ENCODE results near the gene MICAL3. TPM values are rescaled to one million over a fixed set of nuclear protein-coding genes. Genes with fewer than 3 reads are reported as not detected.

Gene MICAL3
- total RNA-seq, 3 donors from 2014 or later (not counting 1 experiment from before 2014, with no cell fraction given) = 17.1 to 36.3 (median 34.3) TPM

GRCh38 chr22:17791196-17791595 is 233.2 kb downstream of the MICAL3 start:
- peaks cover 13% of the 10 kb centered on the region for H3K36me3 ChIP-seq (ENCODE audit: control insufficient read depth, insufficient read depth, low read length)
- DNase-seq = no peak
- no peak for TF ChIP-seq CTCF (IDR thresholded peaks at IDR 0.05)
- Mint-ChIP-seq H3K9me3 (no peaks in the 10 kb centered on the region), H3K4me3 (no peak overlapping the region), H3K4me1 (peaks cover 0 to 7% of the 10 kb centered on the region in 2 donors), H3K27ac (no peak overlapping the region), H3K27me3 (ENCODE audit: low read depth in 2 of 2) (peaks cover 0 to 4% of the 10 kb centered on the region in 2 donors), H3K36me3 (no peaks in the 10 kb centered on the region)
- no peaks in the 10 kb centered on the region for H3K9me3 ChIP-seq (ENCODE audit: control insufficient read depth, insufficient read depth, low read length)
- H3K27ac ChIP-seq (ENCODE audit: low read length) = no peak overlapping the region
- WGBS (ENCODE audit: insufficient coverage) = 96% methylated on average over 21 of the region's 21 CpGs
- H3K4me3 ChIP-seq (ENCODE audit: low read length) = no peak overlapping the region
- no peak for ATAC-seq
- intact Hi-C loops (cut with micrococcal nuclease) = no loop called here
- H3K4me1 ChIP-seq (ENCODE audit: control insufficient read depth, insufficient read depth, low read length) = peaks cover 16% of the 10 kb centered on the region
- H3K27me3 ChIP-seq (ENCODE audit: control insufficient read depth, insufficient read depth, low read length) = no peaks in the 10 kb centered on the region

GRCh38 chr22:17789379-17790200 is 234.8 kb downstream of the MICAL3 start:
- no peaks in the 10 kb centered on the region for H3K9me3 ChIP-seq (ENCODE audit: control insufficient read depth, insufficient read depth, low read length)
- peaks cover 0 to 4% of the 10 kb centered on the region in 2 donors for H3K27me3 Mint-ChIP-seq (ENCODE audit: low read depth in 2 of 2)
- H3K27ac ChIP-seq (ENCODE audit: low read length) = no peak overlapping the region
- intact Hi-C loops (cut with micrococcal nuclease) = loop anchor here (5.0 kb wide), 1 partner anchor 47 kb away; no protein-coding TSS in a partner anchor
- no peak overlapping the region for H3K27ac Mint-ChIP-seq
- H3K4me1 ChIP-seq (ENCODE audit: control insufficient read depth, insufficient read depth, low read length) = peaks cover 24% of the 10 kb centered on the region
- 93% methylated on average over 26 of the region's 27 CpGs for WGBS (ENCODE audit: insufficient coverage)
- no peaks in the 10 kb centered on the region for H3K36me3 Mint-ChIP-seq
- no peak for ATAC-seq
- DNase-seq = no peak
- TF ChIP-seq CTCF (IDR thresholded peaks at IDR 0.05) = no peak
- H3K27me3 ChIP-seq (ENCODE audit: control insufficient read depth, insufficient read depth, low read length) = no peaks in the 10 kb centered on the region
- H3K9me3 Mint-ChIP-seq = no peaks in the 10 kb centered on the region
- H3K4me3 Mint-ChIP-seq = no peak overlapping the region
- H3K4me1 Mint-ChIP-seq = peaks cover 0 to 11% of the 10 kb centered on the region in 2 donors
- H3K4me3 ChIP-seq (ENCODE audit: low read length) = no peak overlapping the region
- peaks cover 13% of the 10 kb centered on the region for H3K36me3 ChIP-seq (ENCODE audit: control insufficient read depth, insufficient read depth, low read length)

- intact Hi-C loops (cut with micrococcal nuclease) = loop anchor here (5.0 kb wide), 1 partner anchor 46 kb away; no protein-coding TSS in a partner anchor
- H3K27ac Mint-ChIP-seq = no peak overlapping the region
- TF ChIP-seq CTCF (IDR thresholded peaks at IDR 0.05) = no peak
- H3K27me3 Mint-ChIP-seq (ENCODE audit: low read depth in 2 of 2) = peaks cover 0 to 4% of the 10 kb centered on the region in 2 donors
- peaks cover 0 to 11% of the 10 kb centered on the region in 2 donors for H3K4me1 Mint-ChIP-seq
- ATAC-seq = no peak
- no peaks in the 10 kb centered on the region for H3K9me3 Mint-ChIP-seq
- Histone ChIP-seq H3K9me3 (ENCODE audit: control insufficient read depth, insufficient read depth, low read length) (no peaks in the 10 kb centered on the region), H3K4me3 (ENCODE audit: low read length) (no peak overlapping the region), H3K27me3 (ENCODE audit: control insufficient read depth, insufficient read depth, low read length) (no peaks in the 10 kb centered on the region), H3K4me1 (ENCODE audit: control insufficient read depth, insufficient read depth, low read length) (peaks cover 24% of the 10 kb centered on the region), H3K27ac (ENCODE audit: low read length) (no peak overlapping the region), H3K36me3 (ENCODE audit: control insufficient read depth, insufficient read depth, low read length) (peaks cover 13% of the 10 kb centered on the region)
- no peaks in the 10 kb centered on the region for H3K36me3 Mint-ChIP-seq
- no peak for DNase-seq
- 96% methylated on average over 30 of the region's 32 CpGs for WGBS (ENCODE audit: insufficient coverage)
- H3K4me3 Mint-ChIP-seq = no peak overlapping the region
These were observed 235.6 kb downstream of the MICAL3 start for GRCh38 chr22:17788528-17789378.

Data from natural killer cell (primary cell).